Vagina (tissue), 2 donors: ENCODE measurements around the gene VIL1. TPM values are rescaled to one million over a fixed set of nuclear protein-coding genes. Genes with fewer than 3 reads are reported as not detected.

ENCODE experiments used
- DNase-seq, 2 donors: peaks; one replicate each; pipeline ENCODE4 v3.0.0-alpha.2; 2017; ENCODE audit errors: extremely low spot score in 2 of 2
- H3K27ac ChIP-seq: fragments of 200-600 bp; sonication (generic); one replicate; pipeline ENCODE4 v1.5.1; 2019
- H3K27me3 ChIP-seq: fragments of 200-600 bp; sonication (generic); one replicate; pipeline ENCODE4 v1.5.1; 2019
- H3K36me3 ChIP-seq, 2 donors: fragments of 200-600 bp; sonication (generic); one replicate each; pipeline ENCODE4 v1.5.1; 2017 to 2019
- H3K4me1 ChIP-seq: fragments of 200-600 bp; sonication (generic); one replicate; pipeline ENCODE4 v1.5.1; 2019
- H3K4me3 ChIP-seq, 2 donors: fragments of 200-600 bp; sonication (generic); 1 replicate in 1 of 2; 2 replicates in 1 of 2; pipeline ENCODE4 v1.5.1; 2016 to 2019
- H3K9me3 ChIP-seq: fragments of 200-600 bp; sonication (generic); one replicate; pipeline ENCODE4 v1.5.1; 2019
- POLR2A ChIP-seq, 2 donors: fragments of 450-650 bp; IDR thresholded peaks; one replicate each; pipeline ENCODE4 v1.6.1; 2017; ENCODE audit warnings: antibody characterized with exemption in 2 of 2, mild to moderate bottlenecking in 2 of 2, moderate library complexity in 2 of 2
- POLR2AphosphoS5 ChIP-seq, 2 donors: sonication (generic); formaldehyde crosslinking; IDR thresholded peaks; one replicate each; pipeline ENCODE4 v1.9.0; 2017; ENCODE audit warnings: antibody characterized with exemption in 2 of 2, mild to moderate bottlenecking in 2 of 2, low read depth in 1 of 2; ENCODE audit not compliant: insufficient read depth in 1 of 2
- intact Hi-C: fragments of 100-400 bp; cut with DNase I; formaldehyde crosslinking; loops from one replicate; pipeline ENCODE4 v1.15.1; 2023
- total RNA-seq: library from RNA; depleted of rRNA; stranded (reverse); fragments of >200 nt; gene quantifications from one replicate; pipeline ENCODE4 v1.2.3, GENCODE V29; 2016
- TF ChIP-seq, protein P1 (sequence below), 3 experiments: fragments of 450-650 bp in 2 of 3; fragments of 200-600 bp in 1 of 3; sonication (generic) in 1 of 3; IDR thresholded peaks; one replicate each; pipeline ENCODE4 v1.5.1; 2017 to 2019; ENCODE audit warnings: antibody characterized with exemption in 3 of 3, mild to moderate bottlenecking in 2 of 3, moderate library complexity in 2 of 3

Gene VIL1
- total RNA-seq, 1 donor from 2014 or later, result not detected

- H3K27ac ChIP-seq, result no peak overlapping the region
- H3K9me3 ChIP-seq, result no peaks in the 10 kb centered on the region
- H3K27me3 ChIP-seq, result no peaks in the 10 kb centered on the region
- peaks cover 0 to 48% of the 10 kb centered on the region in 2 donors for H3K36me3 ChIP-seq
- no peak overlapping the region for H3K4me3 ChIP-seq
- TF ChIP-seq, protein P1, sequence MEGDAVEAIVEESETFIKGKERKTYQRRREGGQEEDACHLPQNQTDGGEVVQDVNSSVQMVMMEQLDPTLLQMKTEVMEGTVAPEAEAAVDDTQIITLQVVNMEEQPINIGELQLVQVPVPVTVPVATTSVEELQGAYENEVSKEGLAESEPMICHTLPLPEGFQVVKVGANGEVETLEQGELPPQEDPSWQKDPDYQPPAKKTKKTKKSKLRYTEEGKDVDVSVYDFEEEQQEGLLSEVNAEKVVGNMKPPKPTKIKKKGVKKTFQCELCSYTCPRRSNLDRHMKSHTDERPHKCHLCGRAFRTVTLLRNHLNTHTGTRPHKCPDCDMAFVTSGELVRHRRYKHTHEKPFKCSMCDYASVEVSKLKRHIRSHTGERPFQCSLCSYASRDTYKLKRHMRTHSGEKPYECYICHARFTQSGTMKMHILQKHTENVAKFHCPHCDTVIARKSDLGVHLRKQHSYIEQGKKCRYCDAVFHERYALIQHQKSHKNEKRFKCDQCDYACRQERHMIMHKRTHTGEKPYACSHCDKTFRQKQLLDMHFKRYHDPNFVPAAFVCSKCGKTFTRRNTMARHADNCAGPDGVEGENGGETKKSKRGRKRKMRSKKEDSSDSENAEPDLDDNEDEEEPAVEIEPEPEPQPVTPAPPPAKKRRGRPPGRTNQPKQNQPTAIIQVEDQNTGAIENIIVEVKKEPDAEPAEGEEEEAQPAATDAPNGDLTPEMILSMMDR (IDR thresholded peaks at IDR 0.05), result no peak
- TF ChIP-seq POLR2AphosphoS5 (IDR thresholded peaks at IDR 0.05; ENCODE audit: insufficient read depth in 1 of 2, low read depth in 1 of 2) (no peak), POLR2A (IDR thresholded peaks at IDR 0.05) (no peak)
- no peaks in the 10 kb centered on the region for H3K4me1 ChIP-seq
- intact Hi-C loops, result no loop called here
- DNase-seq, result no peak
These were observed 59.6 kb downstream of the VIL1 start for GRCh38 chr2:218478544-218478943.

- intact Hi-C loops, result no loop called here
- DNase-seq, result no peak
- Histone ChIP-seq H3K27me3 (no peaks in the 10 kb centered on the region), H3K4me1 (no peaks in the 10 kb centered on the region), H3K36me3 (peaks cover 0 to 46% of the 10 kb centered on the region in 2 donors), H3K27ac (no peak overlapping the region), H3K9me3 (no peaks in the 10 kb centered on the region), H3K4me3 (no peak overlapping the region)
- TF ChIP-seq, protein P1 (IDR thresholded peaks at IDR 0.05), result no peak
- TF ChIP-seq POLR2AphosphoS5 (IDR thresholded peaks at IDR 0.05; ENCODE audit: insufficient read depth in 1 of 2, low read depth in 1 of 2) (no peak), POLR2A (IDR thresholded peaks at IDR 0.05) (no peak)
These were observed 60.7 kb downstream of the VIL1 start for GRCh38 chr2:218479595-218479994.

GRCh38 chr2:218482651-218483050 lies 63.7 kb downstream of the VIL1 start:
- Histone ChIP-seq H3K4me1 (no peaks in the 10 kb centered on the region), H3K9me3 (no peaks in the 10 kb centered on the region), H3K4me3 (no peak overlapping the region), H3K27me3 (no peaks in the 10 kb centered on the region), H3K36me3 (peaks cover 0 to 38% of the 10 kb centered on the region in 2 donors), H3K27ac (no peak overlapping the region)
- TF ChIP-seq, protein P1 (IDR thresholded peaks at IDR 0.05), result no peak
- no peak for TF ChIP-seq POLR2A (IDR thresholded peaks at IDR 0.05)
- TF ChIP-seq POLR2AphosphoS5 (IDR thresholded peaks at IDR 0.05; ENCODE audit: insufficient read depth in 1 of 2, low read depth in 1 of 2), result no peak
- no peak for DNase-seq
- intact Hi-C loops, result loop anchor here (5.0 kb wide), 1 partner anchor 915 kb away; no protein-coding TSS in a partner anchor

DNA sequence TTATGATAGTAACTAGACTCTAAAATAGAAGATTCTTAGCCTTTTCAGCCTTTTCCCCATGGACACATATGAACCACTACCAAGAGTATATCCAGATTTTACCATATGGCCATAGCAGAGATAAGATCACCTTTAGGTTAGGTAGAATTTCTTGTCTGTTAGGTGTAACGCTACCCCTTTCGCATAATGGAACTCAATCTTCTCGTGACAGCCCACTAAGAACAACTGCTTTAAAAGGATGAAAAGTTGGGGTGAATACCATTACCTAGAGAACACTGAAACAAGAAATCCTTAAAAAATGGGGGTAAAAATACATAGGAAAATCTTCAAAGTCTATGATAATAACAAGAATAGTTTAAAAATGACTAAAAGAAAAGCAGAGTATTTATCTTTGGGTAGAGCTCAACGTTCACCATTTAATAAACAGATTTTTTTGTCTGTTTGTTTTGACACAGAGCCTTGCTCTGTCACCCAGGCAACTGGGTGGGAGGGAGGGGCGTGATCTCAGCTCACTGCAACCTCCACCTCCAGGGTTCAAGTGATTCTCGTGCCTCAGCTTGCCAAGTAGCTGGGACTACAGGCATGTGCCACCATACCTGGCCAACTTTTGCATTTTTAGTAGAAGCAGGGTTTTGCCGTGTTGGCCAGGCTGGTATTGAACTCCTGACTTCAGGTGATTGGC lies 67.2 kb downstream of the VIL1 start:
- no peaks in the 10 kb centered on the region for H3K4me1 ChIP-seq
- DNase-seq, result no peak
- no peaks in the 10 kb centered on the region for H3K9me3 ChIP-seq
- no peak for TF ChIP-seq POLR2AphosphoS5 (IDR thresholded peaks at IDR 0.05; ENCODE audit: insufficient read depth in 1 of 2, low read depth in 1 of 2)
- TF ChIP-seq, protein P1 (IDR thresholded peaks at IDR 0.05), result no peak
- peaks cover 0 to 37% of the 10 kb centered on the region in 2 donors for H3K36me3 ChIP-seq
- no peaks in the 10 kb centered on the region for H3K27me3 ChIP-seq
- H3K4me3 ChIP-seq, result no peak overlapping the region
- H3K27ac ChIP-seq, result no peak overlapping the region
- intact Hi-C loops, result no loop called here

DNA sequence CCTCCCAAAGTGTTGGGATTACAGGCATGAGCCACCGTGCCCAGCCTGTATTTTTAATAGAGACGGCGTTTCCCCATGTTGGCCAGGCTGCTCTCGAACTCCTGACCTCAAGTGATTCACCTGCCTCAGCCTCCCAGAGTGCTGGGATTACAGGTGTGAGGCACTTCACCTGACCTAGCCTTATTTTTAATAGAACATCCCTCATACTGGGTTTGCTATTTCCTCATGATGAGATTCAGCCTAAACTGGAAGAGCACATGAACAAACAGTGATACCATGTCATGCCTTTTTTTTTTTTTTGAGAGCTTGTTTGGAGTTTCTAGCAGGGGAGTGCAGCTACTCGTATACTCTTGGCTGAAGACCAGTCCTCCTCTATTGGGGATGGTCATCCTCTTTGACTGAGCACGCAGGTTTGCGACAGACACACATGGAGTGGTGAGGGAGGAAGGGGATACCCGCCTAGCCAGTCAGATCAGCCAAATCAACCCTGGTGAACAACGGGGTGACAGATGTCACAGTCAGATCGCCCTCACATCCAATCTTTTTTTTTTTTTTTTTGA lies 81.7 kb downstream of the VIL1 start:
- H3K36me3 ChIP-seq, result peaks cover 0 to 19% of the 10 kb centered on the region in 2 donors
- intact Hi-C loops, result no loop called here
- H3K27me3 ChIP-seq, result no peaks in the 10 kb centered on the region
- TF ChIP-seq, protein P1 (IDR thresholded peaks at IDR 0.05), result no peak
- TF ChIP-seq POLR2A (IDR thresholded peaks at IDR 0.05) (no peak), POLR2AphosphoS5 (IDR thresholded peaks at IDR 0.05; ENCODE audit: insufficient read depth in 1 of 2, low read depth in 1 of 2) (no peak)
- H3K4me1 ChIP-seq, result no peaks in the 10 kb centered on the region
- DNase-seq, result no peak
- no peaks in the 10 kb centered on the region for H3K9me3 ChIP-seq
- no peak overlapping the region for H3K27ac ChIP-seq
- no peak overlapping the region for H3K4me3 ChIP-seq
